Panc1 (cell line): ENCODE data around the gene LRP2. TPM values are rescaled to one million over a fixed set of nuclear protein-coding genes. Genes with fewer than 3 reads are reported as not detected.

Experiments used
- ATAC-seq: fragments of 200-7000 bp; cut with Tn5 transposase; 2 replicates; pipeline ENCODE4 v1.9.1; 2020; ENCODE audit warnings: mild to moderate bottlenecking, moderate library complexity
- BruUV-seq: library from RNA; stranded (reverse); fragments of 400-500 nt; replicated peaks from 2 replicates; lab custom pipeline; 2021; lab: Mats Ljungman, UMichigan
- CTCF ChIA-PET: fragments of 300-600 bp; sonication (Branson Sonifier 250); formaldehyde crosslinking; loops from one replicate; lab custom pipeline; 2022; ENCODE audit warnings: antibody characterized with exemption; lab: Charles Lee
- POLR2A ChIA-PET: fragments of 300-600 bp; sonication (Branson Sonifier 250); formaldehyde crosslinking; loops from one replicate; lab custom pipeline; 2022; ENCODE audit warnings: antibody characterized with exemption; lab: Charles Lee
- DNase-seq: peaks from one replicate; pipeline ENCODE4 v3.0.0-alpha.2; 2010; ENCODE audit warnings: low read depth, low spot score
- H3K27ac ChIP-seq: 2 replicates; pipeline ENCODE4 v1.5.1; 2011; ENCODE audit warnings: mild to moderate bottlenecking, low read length, inconsistent platforms
- H3K27me3 ChIP-seq: fragments of 200-500 bp; sonication (Bioruptor generic); 2 replicates; pipeline ENCODE4 v1.6.0; 2014; ENCODE audit warnings: low read length, inconsistent platforms; ENCODE audit not compliant: control insufficient read depth, insufficient read depth
- H3K36me3 ChIP-seq: fragments of 200-500 bp; sonication (Bioruptor generic); 2 replicates; pipeline ENCODE4 v1.5.1; 2014; ENCODE audit warnings: inconsistent platforms, mild to moderate bottlenecking, low read length, moderate library complexity; ENCODE audit not compliant: control insufficient read depth, insufficient read depth
- H3K4me1 ChIP-seq: 2 replicates; pipeline ENCODE4 v1.5.1; 2011; ENCODE audit warnings: inconsistent platforms, mild to moderate bottlenecking, low read length, moderate library complexity; ENCODE audit not compliant: control insufficient read depth, insufficient read depth
- H3K4me3 ChIP-seq, 2 experiments: 2 replicates each; pipeline ENCODE4 v1.5.1; 2011 to 2012; ENCODE audit warnings: low read depth in 2 of 2, low read length in 2 of 2, mild to moderate bottlenecking in 2 of 2, inconsistent platforms in 1 of 2, moderate library complexity in 1 of 2
- H3K9me3 ChIP-seq: fragments of 200-500 bp; sonication (Bioruptor generic); 2 replicates; pipeline ENCODE4 v1.5.1; 2014; ENCODE audit warnings: low read depth, mild to moderate bottlenecking, inconsistent platforms, low read length, moderate library complexity; ENCODE audit not compliant: control insufficient read depth, insufficient read depth
- POLR2AphosphoS5 ChIP-seq: IDR thresholded peaks from 2 replicates; pipeline ENCODE4 v1.6.1; 2012; ENCODE audit warnings: mild to moderate bottlenecking, low read depth, low read length, moderate library complexity
- SIN3A ChIP-seq: IDR thresholded peaks from 2 replicates; pipeline ENCODE4 v1.6.1; 2012; ENCODE audit warnings: low read depth, mild to moderate bottlenecking, low read length, moderate library complexity, borderline replicate concordance; ENCODE audit not compliant: insufficient read depth
- TCF7L2 ChIP-seq: IDR thresholded peaks from 2 replicates; pipeline ENCODE4 v1.6.1; 2011; ENCODE audit warnings: mild to moderate bottlenecking, low read depth, low read length, inconsistent platforms
- in situ Hi-C: cut with HindIII; loops from 2 replicates; pipeline ENCODE4 v1.10.0; 2016; ENCODE audit warnings: low sequenced_read_pairs, low pct_unique_long_range_greater_than_20kb
- intact Hi-C: fragments of 100-400 bp; cut with micrococcal nuclease; formaldehyde crosslinking; loops from one replicate; pipeline ENCODE4 v1.10.0; 2022; ENCODE audit not compliant: unreplicated experiment
- total RNA-seq: library from RNA; stranded (reverse); gene quantifications from one replicate; pipeline ENCODE4 v1.2.1, GENCODE V29; 2021; ENCODE audit not compliant: unreplicated experiment
- TF ChIP-seq, protein P1 (sequence below), 2 experiments: IDR thresholded peaks; 2 replicates each; pipeline ENCODE4 v1.6.1; 2011 to 2012; ENCODE audit warnings: low read depth in 2 of 2, control low read depth in 1 of 2, low read length in 1 of 2, mild to moderate bottlenecking in 1 of 2, moderate library complexity in 1 of 2; ENCODE audit not compliant: insufficient read depth in 1 of 2
- TF ChIP-seq, protein P2 (sequence below): fragments of 450-650 bp; IDR thresholded peaks from 2 replicates; pipeline ENCODE4 v1.5.1; 2017; ENCODE audit warnings: mild to moderate bottlenecking

LRP2 gene
- total RNA-seq, 1 experiment from 2014 or later, result 0.10 TPM

DNA sequence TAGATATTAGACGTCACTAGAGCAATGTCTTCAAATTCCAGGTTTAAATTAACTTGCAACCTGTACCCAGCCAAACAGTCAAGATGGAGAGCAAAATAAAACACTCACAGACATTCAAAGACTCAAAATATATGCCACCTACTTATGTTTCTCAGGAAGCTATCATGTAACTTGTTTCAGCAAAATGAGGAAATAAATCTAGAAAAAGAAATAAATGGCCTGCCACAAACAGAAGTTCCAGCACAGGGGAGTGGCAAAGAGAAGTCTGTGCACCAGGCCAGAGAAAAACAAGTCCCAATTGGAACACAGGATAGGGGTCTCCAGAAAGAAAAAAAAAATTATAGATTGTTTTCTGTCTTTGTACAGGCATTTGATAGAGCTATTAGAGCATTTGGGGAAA, 96.7 kb downstream of the LRP2 start:
- TF ChIP-seq TCF7L2 (no peak), SIN3A (no peak), POLR2AphosphoS5 (no peak)
- TF ChIP-seq, protein P1, sequence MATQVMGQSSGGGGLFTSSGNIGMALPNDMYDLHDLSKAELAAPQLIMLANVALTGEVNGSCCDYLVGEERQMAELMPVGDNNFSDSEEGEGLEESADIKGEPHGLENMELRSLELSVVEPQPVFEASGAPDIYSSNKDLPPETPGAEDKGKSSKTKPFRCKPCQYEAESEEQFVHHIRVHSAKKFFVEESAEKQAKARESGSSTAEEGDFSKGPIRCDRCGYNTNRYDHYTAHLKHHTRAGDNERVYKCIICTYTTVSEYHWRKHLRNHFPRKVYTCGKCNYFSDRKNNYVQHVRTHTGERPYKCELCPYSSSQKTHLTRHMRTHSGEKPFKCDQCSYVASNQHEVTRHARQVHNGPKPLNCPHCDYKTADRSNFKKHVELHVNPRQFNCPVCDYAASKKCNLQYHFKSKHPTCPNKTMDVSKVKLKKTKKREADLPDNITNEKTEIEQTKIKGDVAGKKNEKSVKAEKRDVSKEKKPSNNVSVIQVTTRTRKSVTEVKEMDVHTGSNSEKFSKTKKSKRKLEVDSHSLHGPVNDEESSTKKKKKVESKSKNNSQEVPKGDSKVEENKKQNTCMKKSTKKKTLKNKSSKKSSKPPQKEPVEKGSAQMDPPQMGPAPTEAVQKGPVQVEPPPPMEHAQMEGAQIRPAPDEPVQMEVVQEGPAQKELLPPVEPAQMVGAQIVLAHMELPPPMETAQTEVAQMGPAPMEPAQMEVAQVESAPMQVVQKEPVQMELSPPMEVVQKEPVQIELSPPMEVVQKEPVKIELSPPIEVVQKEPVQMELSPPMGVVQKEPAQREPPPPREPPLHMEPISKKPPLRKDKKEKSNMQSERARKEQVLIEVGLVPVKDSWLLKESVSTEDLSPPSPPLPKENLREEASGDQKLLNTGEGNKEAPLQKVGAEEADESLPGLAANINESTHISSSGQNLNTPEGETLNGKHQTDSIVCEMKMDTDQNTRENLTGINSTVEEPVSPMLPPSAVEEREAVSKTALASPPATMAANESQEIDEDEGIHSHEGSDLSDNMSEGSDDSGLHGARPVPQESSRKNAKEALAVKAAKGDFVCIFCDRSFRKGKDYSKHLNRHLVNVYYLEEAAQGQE (IDR thresholded peaks at IDR 0.05; ENCODE audit: insufficient read depth in 1 of 2, low read depth in 2 of 2, low read length in 1 of 2), result no peak
- TF ChIP-seq, protein P2, sequence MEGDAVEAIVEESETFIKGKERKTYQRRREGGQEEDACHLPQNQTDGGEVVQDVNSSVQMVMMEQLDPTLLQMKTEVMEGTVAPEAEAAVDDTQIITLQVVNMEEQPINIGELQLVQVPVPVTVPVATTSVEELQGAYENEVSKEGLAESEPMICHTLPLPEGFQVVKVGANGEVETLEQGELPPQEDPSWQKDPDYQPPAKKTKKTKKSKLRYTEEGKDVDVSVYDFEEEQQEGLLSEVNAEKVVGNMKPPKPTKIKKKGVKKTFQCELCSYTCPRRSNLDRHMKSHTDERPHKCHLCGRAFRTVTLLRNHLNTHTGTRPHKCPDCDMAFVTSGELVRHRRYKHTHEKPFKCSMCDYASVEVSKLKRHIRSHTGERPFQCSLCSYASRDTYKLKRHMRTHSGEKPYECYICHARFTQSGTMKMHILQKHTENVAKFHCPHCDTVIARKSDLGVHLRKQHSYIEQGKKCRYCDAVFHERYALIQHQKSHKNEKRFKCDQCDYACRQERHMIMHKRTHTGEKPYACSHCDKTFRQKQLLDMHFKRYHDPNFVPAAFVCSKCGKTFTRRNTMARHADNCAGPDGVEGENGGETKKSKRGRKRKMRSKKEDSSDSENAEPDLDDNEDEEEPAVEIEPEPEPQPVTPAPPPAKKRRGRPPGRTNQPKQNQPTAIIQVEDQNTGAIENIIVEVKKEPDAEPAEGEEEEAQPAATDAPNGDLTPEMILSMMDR, result no peak
- Histone ChIP-seq H3K4me3 (no peak overlapping the region), H3K4me1 (no peaks in the 10 kb centered on the region), H3K27me3 (no peaks in the 10 kb centered on the region), H3K36me3 (no peaks in the 10 kb centered on the region), H3K27ac (no peak overlapping the region), H3K9me3 (no peaks in the 10 kb centered on the region)
- BruUV-seq, result no TSS peak
- ChIA-PET CTCF (no interaction called here), POLR2A (no interaction called here)
- in situ Hi-C loops (no loop called here), intact Hi-C loops (no loop called here)
- DNase-seq, result no peak
- ATAC-seq, result no peak

DNA sequence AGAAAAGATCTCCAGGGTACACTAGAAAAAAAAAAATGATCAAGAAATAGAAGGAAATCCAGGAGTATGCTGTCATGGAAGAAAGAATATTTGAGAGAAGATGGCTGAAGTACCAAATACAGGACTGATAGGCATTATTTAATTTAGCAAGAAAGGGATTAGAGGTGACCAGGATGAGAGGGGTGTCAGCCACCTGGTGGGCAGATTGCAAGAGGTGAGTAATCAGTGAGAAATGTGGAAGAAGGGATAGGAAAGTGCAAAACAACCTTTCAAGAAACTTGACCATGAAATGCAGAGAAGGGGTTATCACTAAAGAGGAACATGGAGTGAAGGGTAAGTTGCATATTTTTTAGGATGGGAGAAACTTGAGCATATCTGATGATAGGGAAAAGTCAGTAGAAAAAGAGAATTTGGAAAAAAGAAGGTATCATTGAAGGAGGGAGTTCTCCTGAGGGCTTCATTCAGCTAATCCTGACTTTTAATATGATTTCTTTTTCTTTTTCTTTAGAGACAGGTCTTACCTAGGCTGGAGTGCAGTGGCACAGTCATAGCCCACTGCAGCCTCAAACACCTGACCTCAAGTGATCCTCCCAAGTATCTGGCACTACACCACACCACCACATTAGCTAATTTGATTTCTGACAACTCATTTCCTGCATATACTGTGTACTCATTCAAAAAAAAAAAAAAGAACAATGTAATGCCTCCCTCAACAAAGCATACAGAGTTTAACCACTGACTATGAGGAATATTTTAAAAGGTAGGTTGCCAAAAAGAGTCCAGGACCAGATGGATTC, 101.3 kb downstream of the LRP2 start:
- DNase-seq (no peak), ATAC-seq (no peak)
- intact Hi-C loops (no loop called here), in situ Hi-C loops (no loop called here)
- Histone ChIP-seq H3K4me1 (no peaks in the 10 kb centered on the region), H3K27me3 (peaks cover 21% of the 10 kb centered on the region), H3K36me3 (no peaks in the 10 kb centered on the region), H3K9me3 (no peaks in the 10 kb centered on the region), H3K27ac (no peak overlapping the region), H3K4me3 (no peak overlapping the region)
- BruUV-seq, result no TSS peak
- no peak for TF ChIP-seq SIN3A
- TF ChIP-seq, protein P2, result no peak
- TF ChIP-seq, protein P1 (IDR thresholded peaks at IDR 0.05; ENCODE audit: insufficient read depth in 1 of 2, low read depth in 2 of 2, low read length in 1 of 2), result no peak
- TF ChIP-seq POLR2AphosphoS5, result no peak
- TF ChIP-seq TCF7L2, result no peak
- ChIA-PET CTCF (no interaction called here), POLR2A (no interaction called here)
